CD4-positive, alpha-beta T cell treated with Interleukin-4 for 4 hours (primary cell): ENCODE results near the gene TOM1L2.
A peak's percentile ranks its signal among the peaks of the same experiment; 100 is the strongest.
"Not testable (repeated sequence)": the region's sequence is repeated elsewhere in the genome, so short reads cannot be mapped to it uniquely, and the experiment has no call there.

ENCODE experiments used
- DNase-seq: peaks from one replicate; pipeline ENCODE4 v3.0.0-alpha.2; 2020

The TOM1L2 gene

DNA sequence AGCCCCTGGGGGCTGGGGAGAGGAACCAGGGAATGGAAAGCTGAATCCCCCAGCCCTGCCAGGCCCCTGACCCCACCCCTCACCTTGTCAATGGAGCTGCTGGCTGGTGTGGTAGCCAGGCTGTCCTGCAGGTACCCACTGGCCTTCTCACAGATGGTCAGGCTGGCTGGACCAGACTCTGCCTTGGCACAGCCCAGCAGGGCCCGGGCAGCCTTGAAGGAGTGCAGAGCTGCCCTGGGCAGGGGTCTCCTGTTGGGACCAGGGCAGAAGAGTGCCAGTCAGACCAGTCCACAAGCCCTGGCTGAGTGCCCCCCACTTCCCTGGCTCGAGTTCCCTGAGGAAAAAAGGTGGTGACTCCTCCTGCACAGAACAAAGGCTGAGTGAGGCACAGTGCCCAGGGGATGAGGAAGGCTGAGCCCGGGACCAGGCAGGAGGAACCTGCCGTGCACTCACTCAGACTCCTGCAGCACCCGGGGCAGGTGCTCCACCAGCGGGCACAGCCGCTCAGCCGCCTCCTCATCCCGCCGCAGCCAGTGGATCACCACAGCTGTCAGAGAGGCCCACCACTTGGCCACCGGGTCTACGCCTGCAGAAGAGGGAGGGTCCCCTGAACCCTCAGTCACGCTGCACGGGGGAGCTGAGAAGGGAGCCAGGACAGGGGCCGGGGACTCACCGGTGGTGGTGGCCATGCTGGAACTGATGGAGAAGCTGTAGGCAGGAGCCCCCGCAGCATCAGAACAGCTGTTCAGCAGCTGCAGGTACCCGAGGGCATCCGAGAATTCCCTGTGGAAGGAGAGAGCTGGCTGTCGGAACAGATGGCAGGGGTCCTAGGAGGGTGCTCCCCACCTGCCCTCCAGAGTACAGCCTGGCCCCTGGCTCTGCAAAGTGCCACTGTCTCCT, 157.8 kb downstream of the TOM1L2 start:
- DNase-seq, result no peak

DNA sequence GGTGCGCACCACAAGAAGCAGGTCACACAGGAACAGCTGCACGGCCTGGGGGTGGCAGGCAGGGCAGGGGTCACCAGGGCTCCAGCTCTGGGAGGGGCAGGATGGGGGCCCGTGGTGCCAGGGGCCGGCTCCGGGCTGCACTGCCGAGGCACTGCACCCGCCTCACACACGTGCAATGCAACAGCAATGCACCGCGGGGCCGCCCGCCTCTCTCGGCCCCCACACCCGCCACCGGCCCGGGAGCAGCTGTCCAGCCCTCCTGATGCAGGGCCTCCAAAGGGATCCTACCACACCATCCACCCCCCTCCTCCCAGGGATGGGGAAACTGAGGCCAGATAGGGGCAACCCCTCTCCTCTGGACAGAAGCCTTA, 158.5 kb downstream of the TOM1L2 start:
- DNase-seq, result no peak

DNA sequence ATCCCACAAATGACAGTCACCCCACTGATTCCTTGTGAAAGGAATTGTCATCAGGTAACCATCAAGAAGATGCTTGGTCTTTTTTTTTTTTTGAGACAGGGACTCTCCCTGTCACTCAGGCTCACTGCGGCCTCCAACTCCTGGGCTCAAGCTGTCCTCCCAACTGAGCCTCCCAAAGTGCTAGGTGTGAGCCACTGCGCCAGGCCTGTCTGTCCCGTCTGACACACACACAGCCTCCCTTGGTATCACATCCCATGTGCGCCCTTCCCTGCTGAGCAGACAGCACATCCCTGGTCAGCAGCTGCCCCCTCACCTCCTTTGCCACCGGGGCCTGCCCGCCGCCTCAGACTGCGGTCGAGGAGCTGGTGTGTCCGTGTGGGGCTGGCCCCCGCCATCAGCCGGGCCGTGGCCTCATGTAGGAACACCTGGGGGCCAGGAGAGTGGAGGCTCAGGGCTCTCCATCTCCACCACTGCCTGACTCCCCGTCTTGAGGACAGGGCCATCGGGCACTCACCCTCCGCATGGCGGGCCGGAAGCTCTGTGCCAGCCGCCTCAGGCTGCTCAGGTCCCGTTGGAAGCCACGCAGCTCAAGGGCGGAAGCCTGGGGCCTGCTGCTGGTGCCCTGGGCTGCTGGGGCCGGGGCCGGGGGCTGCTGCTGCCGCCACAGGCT, 159.0 kb downstream of the TOM1L2 start:
- DNase-seq, result no peak

DNA sequence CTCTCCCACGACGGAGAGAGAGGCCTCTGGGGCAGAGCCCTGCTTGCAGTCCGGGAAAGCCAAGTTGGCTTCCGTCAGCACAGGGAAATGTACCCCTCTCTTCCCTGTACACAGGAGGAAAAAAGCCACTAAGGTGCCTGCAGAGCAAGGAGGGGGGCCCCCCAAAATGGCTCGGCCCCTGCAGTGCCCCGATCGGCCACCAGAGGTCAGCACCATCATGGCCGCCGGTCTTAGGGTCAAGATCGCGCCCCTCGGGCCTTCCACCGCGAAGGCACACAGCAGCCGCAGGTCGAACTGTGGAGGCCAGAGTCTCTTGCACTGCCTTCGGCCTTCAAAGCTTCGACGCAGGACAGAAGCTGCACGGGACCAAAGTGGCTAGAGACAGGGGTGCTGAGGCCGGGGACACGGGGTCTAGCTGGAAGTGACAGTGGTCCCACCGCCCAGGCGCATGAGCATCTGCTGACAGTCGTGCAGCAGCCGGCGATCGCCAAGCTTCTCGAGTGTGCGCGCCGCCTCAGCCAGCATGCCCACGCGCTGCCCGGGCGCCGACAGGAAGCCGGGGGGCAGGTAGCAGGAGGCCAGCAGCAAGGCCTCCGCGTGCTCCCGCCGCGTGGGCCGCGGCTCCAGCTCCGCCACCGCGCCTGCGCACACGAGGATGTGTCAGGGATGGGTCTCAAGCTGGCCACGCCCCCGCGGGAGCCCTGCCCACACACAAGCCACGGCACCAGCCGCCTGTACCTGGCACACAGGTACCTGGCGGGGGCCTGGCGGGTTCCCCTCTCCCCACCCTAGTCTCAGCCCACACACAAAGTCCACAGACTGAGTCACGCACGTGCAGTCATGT, 159.8 kb downstream of the TOM1L2 start:
- peak; percentile 60 for DNase-seq

DNA sequence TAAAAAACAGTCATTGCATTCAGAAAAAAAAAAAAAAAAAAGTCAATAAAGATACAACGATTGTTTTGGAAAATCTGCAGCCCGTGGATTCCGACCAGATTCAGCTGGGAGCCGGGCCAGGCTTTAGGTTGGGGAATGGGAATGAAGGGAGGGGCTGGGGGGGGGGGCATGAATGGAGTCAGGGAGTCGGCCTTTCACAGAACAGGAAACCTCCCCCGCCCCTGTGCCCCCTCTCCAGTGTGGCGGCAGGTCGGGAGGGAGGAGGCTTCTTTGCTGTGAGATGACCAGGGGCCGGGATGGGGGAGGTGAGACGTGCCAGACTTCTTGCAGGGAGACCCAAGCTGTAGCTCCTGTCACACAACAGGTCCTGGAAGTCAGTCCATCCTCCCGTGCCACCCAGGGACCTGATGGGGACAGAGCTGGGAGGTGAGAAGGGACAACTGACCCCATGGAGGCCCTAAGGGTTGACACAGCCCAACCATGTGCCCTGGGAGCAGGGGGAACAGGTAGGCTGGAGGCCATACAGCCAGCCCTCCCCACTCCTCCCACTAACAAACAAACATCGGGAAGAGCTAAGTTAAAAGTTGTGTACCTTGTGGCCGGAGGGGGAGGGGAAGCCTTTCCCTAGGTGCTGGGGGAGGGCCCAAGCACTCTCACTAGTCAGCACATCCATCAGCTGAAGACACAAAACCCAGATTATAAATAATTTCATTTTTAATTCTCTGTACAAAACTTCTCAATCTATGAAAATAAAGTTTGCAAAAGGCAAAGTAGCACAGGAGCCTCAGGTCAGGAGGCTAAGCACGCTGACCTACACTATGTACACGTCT, 160.6 kb downstream of the TOM1L2 start:
- DNase-seq, result no peak

GRCh38 chr17:17810895-17811248, 161.3 kb downstream of the TOM1L2 start:
- no peak for DNase-seq

DNA sequence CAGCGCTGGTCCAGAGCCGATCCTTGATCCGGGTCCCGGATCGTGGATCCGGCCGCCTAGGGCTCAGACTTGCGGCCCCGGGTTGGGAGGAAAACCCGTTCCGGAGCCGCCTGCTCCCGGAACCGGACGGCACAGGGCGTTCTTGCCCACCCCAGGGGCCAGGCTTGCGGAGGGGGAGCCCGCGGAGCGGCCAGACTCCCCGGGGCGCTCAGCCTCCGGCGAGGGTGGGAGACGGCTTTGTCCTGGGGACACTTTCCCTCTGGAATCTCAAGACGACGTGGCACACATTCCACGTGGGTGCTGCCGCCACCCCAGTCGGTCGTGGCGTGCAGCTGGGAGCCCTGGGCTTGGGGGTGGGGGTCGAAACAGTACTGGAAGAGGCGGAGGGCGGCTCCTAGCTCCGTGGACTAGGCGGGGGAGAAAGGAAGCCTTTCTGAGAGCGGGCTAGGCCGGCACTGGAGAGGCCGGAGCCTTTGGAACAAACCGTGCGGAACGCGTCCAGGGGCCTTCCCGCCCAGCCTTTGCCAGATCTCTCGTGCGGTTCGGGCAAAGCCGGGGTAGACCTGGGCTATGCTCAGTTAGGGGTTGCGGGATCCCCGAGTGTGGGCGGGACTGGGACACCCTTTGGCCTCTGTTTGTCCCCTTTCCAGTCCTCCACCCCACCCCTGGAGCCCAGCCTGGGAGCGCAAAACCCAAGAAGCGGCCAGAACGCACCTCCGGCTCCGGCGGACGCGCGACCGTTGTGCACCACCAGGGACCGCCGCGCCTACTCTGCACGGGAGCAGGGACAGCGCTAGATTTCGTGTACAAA, 161.9 kb downstream of the TOM1L2 start:
- no peak for DNase-seq

DNA sequence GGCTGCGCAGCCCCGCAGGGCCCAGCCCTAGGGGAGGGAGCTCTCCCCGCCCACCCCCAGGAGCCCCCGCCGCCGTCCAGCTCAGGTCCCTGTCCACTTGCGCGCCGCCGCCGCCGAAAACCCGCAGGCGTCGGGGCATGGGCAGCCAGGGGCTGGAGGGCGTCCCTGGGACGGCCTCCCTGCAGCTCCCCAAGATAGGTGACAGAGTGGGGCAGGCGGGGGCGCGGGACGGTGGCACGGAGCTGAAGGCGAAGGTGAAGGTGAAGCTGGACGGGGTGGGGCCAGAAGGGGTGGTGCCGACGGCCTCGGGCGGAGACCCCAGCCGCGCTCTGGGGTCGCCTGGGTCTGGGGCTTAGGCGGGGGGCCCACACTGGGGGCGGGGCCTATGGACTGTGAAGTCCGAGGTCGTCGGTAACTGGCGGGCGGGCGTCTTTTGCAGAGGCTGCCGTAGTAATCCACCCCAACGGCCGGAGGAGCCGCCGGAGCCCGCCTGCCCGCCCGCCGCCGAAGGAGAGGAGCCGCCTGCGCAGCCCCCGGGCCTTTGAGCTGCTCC, 162.6 kb downstream of the TOM1L2 start:
- DNase-seq, result no peak

DNA sequence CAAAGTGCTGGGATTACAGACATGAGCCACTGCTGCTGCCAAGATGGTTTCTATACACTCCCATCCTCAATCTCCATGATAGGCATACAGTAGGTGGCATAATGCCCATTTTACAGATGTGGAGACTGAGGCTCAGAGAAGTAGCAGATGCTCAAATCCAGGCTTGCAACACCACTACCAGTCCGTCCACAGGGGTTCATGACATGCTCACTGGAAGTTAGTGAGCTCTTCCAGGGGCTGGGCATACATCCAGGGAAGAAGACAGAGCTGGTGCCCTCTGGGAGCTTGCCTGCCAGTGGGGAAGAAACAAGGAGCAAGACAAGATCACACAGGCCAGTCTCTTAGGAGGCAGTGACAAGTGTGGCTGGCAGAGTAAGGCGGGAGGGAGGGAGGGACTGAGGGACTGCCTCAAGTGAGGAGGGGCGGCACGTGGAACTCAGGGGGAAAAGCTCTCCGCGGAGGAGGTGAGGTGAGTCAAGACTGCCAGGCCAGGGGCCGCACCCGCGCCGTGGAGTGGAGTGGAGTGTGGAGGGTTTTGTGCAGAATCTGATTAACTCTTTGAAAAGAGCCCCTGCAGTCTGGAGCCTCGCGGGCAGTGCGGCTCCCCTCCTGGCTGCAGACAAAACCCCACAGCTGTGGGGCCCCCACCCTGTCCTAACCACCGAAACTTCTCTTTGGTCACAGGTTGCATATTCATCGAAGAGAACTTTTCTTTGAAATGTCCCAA, 163.3 kb downstream of the TOM1L2 start:
- DNase-seq, result no peak

- DNase-seq, result not testable (repeated sequence)
Observed at GRCh38 chr17:17808200-17808599, 164.0 kb downstream of the TOM1L2 start.

DNA sequence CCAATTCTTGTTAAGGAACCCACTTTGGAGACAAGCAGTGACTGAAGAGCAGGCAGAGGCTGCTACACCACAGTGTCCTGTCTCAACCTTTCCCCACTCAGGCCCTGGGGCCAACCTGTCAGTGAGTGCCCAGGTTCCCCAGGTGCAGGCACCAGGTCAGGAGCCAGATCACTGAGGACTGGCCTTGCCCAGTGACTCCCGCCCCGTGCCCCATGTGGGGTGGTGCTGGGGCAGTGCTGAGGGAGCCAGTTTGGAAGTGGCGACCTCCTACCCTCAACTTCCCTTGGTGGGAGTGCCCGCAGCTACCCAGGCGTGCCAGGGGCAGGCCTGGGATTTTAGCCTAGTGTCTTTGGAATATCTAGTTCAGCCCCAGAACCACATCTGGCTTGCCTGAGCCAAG, 164.8 kb downstream of the TOM1L2 start:
- DNase-seq, result no peak

DNA sequence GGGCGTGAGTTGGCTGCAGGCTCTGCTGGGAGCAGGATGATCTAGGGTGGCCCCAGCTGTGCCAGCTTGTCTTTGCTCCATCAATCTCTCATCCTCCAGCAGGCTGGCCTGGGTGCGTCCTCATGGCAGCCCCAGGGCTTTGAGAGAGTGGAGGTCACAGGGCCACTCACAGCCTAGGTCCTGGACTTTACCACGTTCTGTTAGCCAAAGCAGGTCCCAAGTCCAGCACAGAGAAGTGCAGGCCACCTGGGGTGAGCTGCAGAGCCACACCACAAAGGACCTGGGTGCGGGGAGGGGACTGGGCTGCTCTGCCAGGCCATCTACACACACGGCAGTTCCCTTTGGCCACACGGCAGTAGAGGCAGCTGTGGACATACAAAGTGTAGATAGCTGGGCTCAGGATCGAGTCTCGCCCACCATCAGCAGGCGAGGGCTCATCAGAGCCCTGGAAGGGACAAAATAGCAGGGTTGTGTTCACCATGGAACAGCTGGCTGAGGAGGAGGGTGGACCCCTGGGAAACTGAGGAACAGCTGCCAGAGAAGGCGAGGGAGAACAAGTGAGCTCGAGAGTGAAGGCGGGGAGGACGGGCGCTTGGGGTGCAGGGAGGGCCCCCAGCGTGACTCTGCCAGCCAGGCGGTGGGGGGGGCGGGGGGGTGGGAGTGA, 165.5 kb downstream of the TOM1L2 start:
- DNase-seq, result no peak

- no peak for DNase-seq
Observed at GRCh38 chr17:17806035-17806434, 166.2 kb downstream of the TOM1L2 start.

DNA sequence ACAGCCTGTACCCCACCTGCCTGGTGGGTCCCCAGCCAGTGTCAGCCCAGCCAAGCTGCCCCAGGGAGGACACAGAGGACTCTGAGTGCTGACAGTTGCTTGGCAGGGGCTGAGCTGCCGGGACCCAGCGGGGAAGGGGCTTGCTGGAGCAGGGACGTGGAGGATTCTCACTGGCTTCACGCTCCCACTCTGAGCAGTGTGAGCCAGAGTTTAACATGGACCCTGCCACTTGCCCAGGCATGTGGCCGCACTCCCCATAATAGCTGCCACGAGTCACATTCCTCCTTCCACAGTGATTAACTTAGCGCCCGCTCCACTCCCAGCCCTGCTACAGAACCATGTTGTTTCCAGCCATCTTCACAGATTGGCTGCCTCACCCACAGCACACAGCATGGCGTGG, 166.6 kb downstream of the TOM1L2 start:
- no peak for DNase-seq

DNA sequence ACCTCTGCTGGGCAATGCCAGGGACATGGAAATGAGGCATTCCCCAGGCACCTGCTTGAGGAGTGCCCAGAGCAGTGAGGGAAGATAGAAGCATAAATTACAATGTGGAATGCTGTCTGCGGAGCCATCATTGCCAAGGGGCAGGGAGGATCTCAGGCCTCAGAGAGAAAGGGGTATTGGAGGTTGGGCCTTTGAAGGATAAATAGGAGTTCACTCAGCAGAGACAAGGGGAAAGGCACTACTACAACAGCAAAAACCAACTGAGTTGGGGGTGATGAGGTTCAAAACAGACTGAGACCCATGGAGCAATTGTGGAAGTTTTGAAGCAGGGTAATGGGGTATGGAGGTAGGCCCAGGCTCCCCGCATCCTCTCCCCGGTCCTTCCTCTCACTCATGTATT, 168.2 kb downstream of the TOM1L2 start:
- DNase-seq, result no peak

- no peak for DNase-seq
Observed at GRCh38 chr17:17801800-17802481, 170.3 kb downstream of the TOM1L2 start.

DNA sequence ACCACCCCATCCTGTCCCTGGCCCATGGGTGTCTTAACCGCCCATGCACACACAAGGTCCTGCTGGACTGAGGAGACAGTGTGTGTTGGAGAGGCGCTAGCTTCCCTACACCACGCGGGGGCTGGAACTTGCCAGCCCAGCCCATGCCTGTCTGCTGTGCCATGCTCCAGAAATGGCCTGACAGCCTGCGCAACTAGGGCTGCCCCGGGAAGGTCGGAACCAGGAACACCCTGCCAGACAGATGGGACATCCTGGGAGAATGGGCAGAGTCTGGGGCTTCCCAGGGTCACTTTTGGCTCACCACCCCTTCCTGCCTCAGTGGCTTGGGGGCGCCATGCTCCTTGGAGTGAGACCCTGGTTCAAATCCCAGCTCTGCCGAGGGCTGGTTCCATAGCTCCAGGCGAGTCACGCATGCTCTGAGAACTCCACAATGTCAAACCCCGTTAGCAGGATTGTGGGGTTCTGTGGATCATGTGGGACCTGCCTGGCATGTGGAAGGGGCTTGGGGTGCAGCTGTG, 171.6 kb downstream of the TOM1L2 start:
- DNase-seq, result no peak

- no peak for DNase-seq
Observed at GRCh38 chr17:17798573-17799255, 173.5 kb downstream of the TOM1L2 start.
